GM23248 (cell line): ENCODE results near the gene ALDH1L1. TPM values are rescaled to one million over a fixed set of nuclear protein-coding genes. Genes with fewer than 3 reads are reported as not detected.

Experiments
- DNase-seq: peaks from one replicate; pipeline ENCODE4 v3.0.0-alpha.2; 2015
- H2AFZ ChIP-seq: fragments of 200-600 bp; sonication (generic); 2 replicates; pipeline ENCODE4 v1.6.1; 2016; ENCODE audit warnings: antibody characterized with exemption
- H3F3A ChIP-seq: fragments of 200-600 bp; sonication (generic); 2 replicates; pipeline ENCODE4 v1.6.1; 2016; ENCODE audit warnings: mild to moderate bottlenecking, antibody characterized with exemption, mixed run types; ENCODE audit not compliant: insufficient read depth
- H3K27ac ChIP-seq: fragments of 200-600 bp; sonication (generic); 2 replicates; pipeline ENCODE4 v1.5.1; 2016; ENCODE audit warnings: mild to moderate bottlenecking
- H3K27me3 ChIP-seq: fragments of 200-600 bp; sonication (generic); replicated peaks from 2 replicates; pipeline ENCODE4 v1.6.1; 2016; ENCODE audit warnings: mild to moderate bottlenecking; ENCODE audit not compliant: insufficient read depth
- H3K36me3 ChIP-seq: fragments of 200-600 bp; sonication (generic); 2 replicates; pipeline ENCODE4 v1.6.1; 2016; ENCODE audit warnings: low read depth, mild to moderate bottlenecking
- H3K4me1 ChIP-seq: fragments of 200-600 bp; sonication (generic); 2 replicates; pipeline ENCODE4 v1.6.1; 2016; ENCODE audit warnings: mild to moderate bottlenecking; ENCODE audit not compliant: insufficient read depth
- H3K4me2 ChIP-seq: fragments of 200-600 bp; sonication (generic); one replicate; pipeline ENCODE4 v1.6.1; 2016; ENCODE audit warnings: mild to moderate bottlenecking; ENCODE audit not compliant: unreplicated experiment
- H3K4me3 ChIP-seq: fragments of 200-600 bp; sonication (generic); 2 replicates; pipeline ENCODE4 v1.5.1; 2016; ENCODE audit warnings: mild to moderate bottlenecking
- H3K79me2 ChIP-seq: fragments of 200-600 bp; sonication (generic); 2 replicates; pipeline ENCODE4 v1.6.1; 2016; ENCODE audit warnings: mild to moderate bottlenecking; ENCODE audit not compliant: insufficient read depth
- H3K9ac ChIP-seq: fragments of 200-600 bp; sonication (generic); 2 replicates; pipeline ENCODE4 v1.6.1; 2016; ENCODE audit warnings: mild to moderate bottlenecking
- H3K9me2 ChIP-seq: fragments of 200-600 bp; sonication (generic); 2 replicates; pipeline ENCODE4 v1.6.1; 2016; ENCODE audit warnings: mixed run types, mild to moderate bottlenecking, moderate library complexity; ENCODE audit not compliant: insufficient read depth
- H3K9me3 ChIP-seq: fragments of 200-600 bp; sonication (generic); one replicate; pipeline ENCODE4 v1.6.1; 2017; ENCODE audit warnings: low read depth
- H4K20me1 ChIP-seq: fragments of 200-600 bp; sonication (generic); 2 replicates; pipeline ENCODE4 v1.6.0; 2016; ENCODE audit not compliant: insufficient read depth
- EZH2 ChIP-seq: fragments of 200-600 bp; sonication (generic); IDR thresholded peaks from 2 replicates; pipeline ENCODE4 v1.6.1; 2018; ENCODE audit warnings: antibody characterized with exemption, mild to moderate bottlenecking; ENCODE audit not compliant: insufficient read depth, poor library complexity, severe bottlenecking
- EZH2phosphoT487 ChIP-seq: fragments of 200-600 bp; sonication (generic); IDR thresholded peaks from 2 replicates; pipeline ENCODE4 v1.6.1; 2018; ENCODE audit warnings: antibody characterized with exemption, moderate library complexity, mild to moderate bottlenecking, low read depth; ENCODE audit not compliant: insufficient read depth
- WGBS, 2 experiments: methylation state at CpG; one replicate each; pipeline ENCODE4 v1.1.6; 2015 to 2017; ENCODE audit warnings: low lambda C conversion rate in 2 of 2, low coverage in 1 of 2; ENCODE audit errors: missing lambda C conversion rate in 2 of 2; 5-methylcytosine and 5-hydroxymethylcytosine counted together
- in situ Hi-C: fragments of 300-500 bp; cut with MboI; formaldehyde crosslinking; loops from 2 replicates; pipeline ENCODE4 v1.15.0; 2020
- polyA plus RNA-seq: library from polyadenylated mRNA; unstranded; fragments of >200 nt; fragmentation: Nextera tagmentation; extraction: Ambion mirVana; gene quantifications from 2 replicates; pipeline ENCODE4 v1.2.1, GENCODE V29; 2016
- total RNA-seq: library from RNA; depleted of rRNA; stranded (reverse); fragments of >200 nt; shearing (Covaris generic); gene quantifications from 2 replicates; pipeline ENCODE4 v1.2.3, GENCODE V29; 2014

Gene ALDH1L1
- total and polyA plus RNA-seq, 2 experiments from 2014 or later = not detected

GRCh38 chr3:126113238-126113555 is 67.2 kb downstream of the ALDH1L1 start:
- H3K27me3 ChIP-seq = no peaks in the 10 kb centered on the region; the same call in 1 of the 2 replicates
- no peak overlapping the region for H2AFZ ChIP-seq
- no peaks in the 10 kb centered on the region for H3K9me3 ChIP-seq
- H3K27ac ChIP-seq = no peak overlapping the region
- in situ Hi-C loops = no loop called here
- H3K9me2 ChIP-seq = no peaks in the 10 kb centered on the region
- no peak for DNase-seq
- no peak overlapping the region for H3K9ac ChIP-seq
- WGBS, 2 experiments = 74 to 75% methylated on average over 6 of the region's 6 CpGs
- TF ChIP-seq EZH2phosphoT487 = no peak
- no peak for TF ChIP-seq EZH2
- no peaks in the 10 kb centered on the region for H3K79me2 ChIP-seq
- no peak overlapping the region for H3K4me2 ChIP-seq
- no peaks in the 10 kb centered on the region for H3K4me1 ChIP-seq
- no peaks in the 10 kb centered on the region for H3K36me3 ChIP-seq
- H4K20me1 ChIP-seq = no peaks in the 10 kb centered on the region
- H3F3A ChIP-seq = no peaks in the 10 kb centered on the region
- no peak overlapping the region for H3K4me3 ChIP-seq

DNA sequence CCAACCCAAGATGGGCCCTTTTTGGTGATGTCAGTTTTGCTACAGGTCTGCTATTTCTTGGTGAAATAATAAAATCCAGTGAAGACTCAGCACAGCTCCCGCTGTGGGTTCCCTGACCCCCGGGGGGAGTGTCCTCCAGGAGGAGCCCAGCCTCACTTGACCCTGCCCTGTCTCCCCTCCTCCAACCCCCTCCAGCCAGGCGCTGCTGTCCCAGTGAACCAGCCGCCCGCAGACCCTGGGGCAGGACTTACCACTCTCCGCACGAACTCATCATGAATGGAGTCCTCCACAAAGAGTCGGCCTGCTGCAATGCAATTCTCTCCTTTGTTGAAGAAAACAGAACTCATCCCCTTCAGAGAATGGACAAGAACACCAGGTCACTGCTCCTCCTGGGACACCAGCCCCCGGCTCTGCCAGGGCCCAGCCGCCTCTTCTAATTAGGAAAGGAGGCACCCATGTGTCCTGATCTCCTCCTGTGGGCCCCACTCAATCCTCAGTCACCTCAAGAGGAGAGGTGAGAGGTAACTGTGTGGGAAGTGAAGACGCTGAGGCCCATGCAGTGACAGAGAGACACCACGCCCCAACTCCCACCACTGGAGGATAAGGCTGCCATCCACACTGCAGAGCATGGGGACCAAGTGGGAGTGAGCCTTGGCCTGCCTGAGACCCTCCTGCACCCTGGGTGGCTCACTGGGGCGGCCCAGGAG is 67.7 kb downstream of the ALDH1L1 start:
- no peaks in the 10 kb centered on the region; the same call in 1 of the 2 replicates for H3K27me3 ChIP-seq
- WGBS, 2 experiments = 78 to 80% methylated on average over 12 to 13 of the region's 13 CpGs
- no peaks in the 10 kb centered on the region for H3K4me1 ChIP-seq
- no peaks in the 10 kb centered on the region for H3K79me2 ChIP-seq
- no peak overlapping the region for H2AFZ ChIP-seq
- no peak overlapping the region for H3K4me2 ChIP-seq
- no peak overlapping the region for H3K27ac ChIP-seq
- H4K20me1 ChIP-seq = no peaks in the 10 kb centered on the region
- H3K36me3 ChIP-seq = no peaks in the 10 kb centered on the region
- no peaks in the 10 kb centered on the region for H3K9me2 ChIP-seq
- H3F3A ChIP-seq = no peaks in the 10 kb centered on the region
- in situ Hi-C loops = no loop called here
- no peak for DNase-seq
- no peak overlapping the region for H3K9ac ChIP-seq
- no peaks in the 10 kb centered on the region for H3K9me3 ChIP-seq
- no peak overlapping the region for H3K4me3 ChIP-seq
- TF ChIP-seq EZH2phosphoT487 = no peak
- TF ChIP-seq EZH2 = no peak

GRCh38 chr3:126111566-126112475 is 68.6 kb downstream of the ALDH1L1 start:
- H4K20me1 ChIP-seq = no peaks in the 10 kb centered on the region
- TF ChIP-seq EZH2 = no peak
- no peak for TF ChIP-seq EZH2phosphoT487
- H3K79me2 ChIP-seq = no peaks in the 10 kb centered on the region
- no peak overlapping the region for H3K4me3 ChIP-seq
- no peak overlapping the region for H3K27ac ChIP-seq
- WGBS, 2 experiments = 65 to 70% methylated on average over 18 of the region's 18 CpGs
- H3K27me3 ChIP-seq = no peaks in the 10 kb centered on the region; the same call in 1 of the 2 replicates
- no peaks in the 10 kb centered on the region for H3K4me1 ChIP-seq
- in situ Hi-C loops = no loop called here
- no peaks in the 10 kb centered on the region for H3K36me3 ChIP-seq
- H3K4me2 ChIP-seq = no peak overlapping the region
- DNase-seq = no peak
- H3K9me2 ChIP-seq = no peaks in the 10 kb centered on the region
- H3K9me3 ChIP-seq = no peaks in the 10 kb centered on the region
- no peak overlapping the region for H3K9ac ChIP-seq
- no peak overlapping the region for H2AFZ ChIP-seq
- no peaks in the 10 kb centered on the region for H3F3A ChIP-seq

DNA sequence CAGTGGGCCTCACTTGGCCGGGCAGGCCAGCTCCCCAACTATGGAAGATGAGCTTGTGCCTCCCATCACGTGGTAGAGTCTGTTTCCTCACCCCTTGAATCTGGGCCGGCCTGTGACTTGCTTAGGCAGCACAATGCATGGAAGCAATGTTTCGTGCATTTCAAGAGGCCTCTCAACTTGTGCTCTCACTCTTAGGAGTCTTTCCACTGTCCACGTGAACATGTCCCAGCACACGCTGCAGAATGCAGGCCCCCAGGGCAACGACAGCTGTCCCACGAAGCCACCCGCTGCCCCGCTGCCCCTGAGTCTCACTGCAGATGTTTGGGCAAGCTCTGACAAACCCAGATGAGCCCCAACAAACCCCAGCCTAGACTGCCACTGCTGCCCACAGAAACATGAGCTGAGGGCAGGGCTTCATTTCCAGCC is 69.2 kb downstream of the ALDH1L1 start:
- no peak for DNase-seq
- no peaks in the 10 kb centered on the region for H3K27me3 ChIP-seq
- H3F3A ChIP-seq = no peaks in the 10 kb centered on the region
- in situ Hi-C loops = no loop called here
- no peaks in the 10 kb centered on the region for H3K79me2 ChIP-seq
- no peak overlapping the region for H3K9ac ChIP-seq
- no peak overlapping the region for H3K4me3 ChIP-seq
- H2AFZ ChIP-seq = no peak overlapping the region
- H3K4me1 ChIP-seq = no peaks in the 10 kb centered on the region
- no peak overlapping the region for H3K27ac ChIP-seq
- no peak overlapping the region for H3K4me2 ChIP-seq
- no peaks in the 10 kb centered on the region for H3K36me3 ChIP-seq
- 67 to 71% methylated on average over 10 of the region's 10 CpGs for WGBS, 2 experiments
- H4K20me1 ChIP-seq = no peaks in the 10 kb centered on the region
- H3K9me2 ChIP-seq = no peaks in the 10 kb centered on the region
- no peak for TF ChIP-seq EZH2
- no peak for TF ChIP-seq EZH2phosphoT487
- H3K9me3 ChIP-seq = no peaks in the 10 kb centered on the region
